ENCODE results near the gene LDHD. TPM values are rescaled to one million over a fixed set of nuclear protein-coding genes. Genes with fewer than 3 reads are reported as not detected.
"Not testable (repeated sequence)": the region's sequence is repeated elsewhere in the genome, so short reads cannot be mapped to it uniquely, and the experiment has no call there.

LDHD gene
- total and polyA plus RNA-seq, 2 experiments from 2014 or later: 12.7 to 21.9 TPM

DNA sequence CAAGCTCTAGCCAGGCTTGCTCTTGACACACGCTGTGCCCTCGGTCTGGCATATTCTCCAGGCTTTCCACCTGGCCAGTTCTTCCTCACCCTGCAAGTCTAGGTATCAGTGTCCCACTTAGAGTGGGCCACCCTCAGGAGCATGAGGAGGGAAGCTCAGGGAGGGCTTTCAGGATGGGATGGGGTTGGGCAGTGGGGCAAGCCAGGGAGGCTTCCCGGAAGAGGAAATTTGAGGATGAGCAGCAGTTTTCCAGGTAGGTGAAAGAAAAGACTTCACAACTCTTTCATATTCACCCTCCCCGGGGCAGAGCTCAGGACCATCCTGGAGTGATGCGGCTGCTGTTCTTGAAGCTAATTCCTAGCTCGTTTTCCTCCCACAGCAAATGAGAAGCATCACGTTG is 14.5 kb upstream of the LDHD start:
- WGBS (ENCODE audit: low lambda C conversion rate, missing lambda C conversion rate): 68% methylated on average over 7 of the region's 7 CpGs
- Histone ChIP-seq H3K9me2 (replicated peaks; ENCODE audit: insufficient read depth) (no peaks in the 10 kb centered on the region), H3K27ac (no peak overlapping the region), H3K4me2 (no peak overlapping the region), H3K27me3 (no peaks in the 10 kb centered on the region), H3K79me2 (no peaks in the 10 kb centered on the region), H2AFZ (no peak overlapping the region), H3K4me1 (ENCODE audit: insufficient read depth) (no peaks in the 10 kb centered on the region), H3K36me3 (replicated peaks; ENCODE audit: insufficient read depth, low read depth) (no peaks in the 10 kb centered on the region), H4K20me1 (ENCODE audit: insufficient read depth, poor library complexity, severe bottlenecking) (no peaks in the 10 kb centered on the region), H3K9me3 (ENCODE audit: low read depth) (no peaks in the 10 kb centered on the region), H3K4me3 (no peak overlapping the region)
- TF ChIP-seq CTCF (IDR thresholded peaks at IDR 0.05; ENCODE audit: poor library complexity) (no peak), EZH2phosphoT487 (IDR thresholded peaks at IDR 0.05; ENCODE audit: low read depth, severe bottlenecking, unreplicated experiment) (no peak), EZH2 (IDR thresholded peaks at IDR 0.05; ENCODE audit: borderline replicate concordance) (no peak)
- DNase-seq (ENCODE audit: low spot score): no peak

GRCh38 chr16:75130150-75130771 is 13.7 kb upstream of the LDHD start:
- no peaks in the 10 kb centered on the region for H3K79me2 ChIP-seq
- no peak overlapping the region for H3K4me2 ChIP-seq
- H3K4me3 ChIP-seq: no peak overlapping the region
- H3K9me2 ChIP-seq (replicated peaks; ENCODE audit: insufficient read depth): no peaks in the 10 kb centered on the region
- no peak for DNase-seq (ENCODE audit: low spot score)
- WGBS (ENCODE audit: low lambda C conversion rate, missing lambda C conversion rate): 86% methylated on average over 9 of the region's 9 CpGs
- no peak for TF ChIP-seq EZH2 (IDR thresholded peaks at IDR 0.05; ENCODE audit: borderline replicate concordance)
- no peak for TF ChIP-seq EZH2phosphoT487 (IDR thresholded peaks at IDR 0.05; ENCODE audit: low read depth, severe bottlenecking, unreplicated experiment)
- TF ChIP-seq CTCF (IDR thresholded peaks at IDR 0.05; ENCODE audit: poor library complexity): no peak
- no peaks in the 10 kb centered on the region for H3K27me3 ChIP-seq
- H4K20me1 ChIP-seq (ENCODE audit: insufficient read depth, poor library complexity, severe bottlenecking): no peaks in the 10 kb centered on the region
- H2AFZ ChIP-seq: no peak overlapping the region
- no peaks in the 10 kb centered on the region for H3K4me1 ChIP-seq (ENCODE audit: insufficient read depth)
- no peaks in the 10 kb centered on the region for H3K9me3 ChIP-seq (ENCODE audit: low read depth)
- no peak overlapping the region for H3K27ac ChIP-seq
- no peaks in the 10 kb centered on the region for H3K36me3 ChIP-seq (replicated peaks; ENCODE audit: insufficient read depth, low read depth)

DNA sequence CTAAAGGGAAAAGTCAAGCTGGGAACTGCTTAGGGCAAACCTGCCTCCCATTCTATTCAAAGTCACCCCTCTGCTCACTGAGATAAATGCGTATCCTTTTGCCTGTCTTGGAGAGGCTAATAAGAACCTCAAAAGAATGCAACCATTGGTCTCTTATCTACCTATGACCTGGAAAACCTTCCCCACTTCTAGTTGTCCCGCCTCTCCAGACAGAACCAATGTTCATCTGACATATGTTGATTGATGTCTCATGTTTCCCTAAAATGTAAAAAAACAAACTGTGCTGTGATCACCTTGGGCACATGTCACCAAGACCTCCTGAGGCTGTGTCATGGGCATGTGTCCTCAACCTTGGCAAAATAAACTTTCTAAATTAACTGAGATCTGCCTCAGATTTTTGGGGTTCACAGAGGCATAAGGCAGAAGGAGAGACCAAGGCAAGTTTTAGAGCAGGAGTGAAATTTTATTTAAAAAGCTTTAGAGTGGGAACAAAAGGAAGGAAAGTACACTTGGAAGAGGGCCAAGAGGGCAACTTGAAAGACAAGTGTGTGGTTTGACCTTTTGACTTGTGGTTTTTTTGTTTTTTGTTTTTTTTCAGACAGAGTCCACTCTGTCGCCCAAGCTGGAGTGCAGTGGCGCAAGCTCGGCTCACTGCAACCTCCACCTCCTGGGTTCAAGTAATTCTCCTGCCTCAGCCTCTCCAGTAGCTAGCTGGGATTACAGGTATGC is 13.0 kb upstream of the LDHD start:
- H3K79me2 ChIP-seq; H3K4me3 ChIP-seq; H4K20me1 ChIP-seq (ENCODE audit: insufficient read depth, poor library complexity, severe bottlenecking); DNase-seq (ENCODE audit: low spot score); H3K27me3 ChIP-seq; H3K36me3 ChIP-seq (replicated peaks; ENCODE audit: insufficient read depth, low read depth); H2AFZ ChIP-seq; H3K9me2 ChIP-seq (replicated peaks; ENCODE audit: insufficient read depth); H3K4me1 ChIP-seq (ENCODE audit: insufficient read depth); H3K9me3 ChIP-seq (ENCODE audit: low read depth); H3K4me2 ChIP-seq; H3K27ac ChIP-seq: not testable (repeated sequence)
- WGBS (ENCODE audit: low lambda C conversion rate, missing lambda C conversion rate): 71% methylated on average over 5 of the region's 5 CpGs

- 69% methylated on average over 4 of the region's 4 CpGs for WGBS (ENCODE audit: low lambda C conversion rate, missing lambda C conversion rate)
- DNase-seq (ENCODE audit: low spot score): no peak
- no peaks in the 10 kb centered on the region for H3K27me3 ChIP-seq
- no peaks in the 10 kb centered on the region for H3K36me3 ChIP-seq (replicated peaks; ENCODE audit: insufficient read depth, low read depth)
- H3K9me3 ChIP-seq (ENCODE audit: low read depth): no peaks in the 10 kb centered on the region
- TF ChIP-seq CTCF (IDR thresholded peaks at IDR 0.05; ENCODE audit: poor library complexity) (no peak), EZH2phosphoT487 (IDR thresholded peaks at IDR 0.05; ENCODE audit: low read depth, severe bottlenecking, unreplicated experiment) (no peak), EZH2 (IDR thresholded peaks at IDR 0.05; ENCODE audit: borderline replicate concordance) (no peak)
- no peak overlapping the region for H3K4me2 ChIP-seq
- no peak overlapping the region for H3K4me3 ChIP-seq
- no peaks in the 10 kb centered on the region for H4K20me1 ChIP-seq (ENCODE audit: insufficient read depth, poor library complexity, severe bottlenecking)
- H3K27ac ChIP-seq: no peak overlapping the region
- no peaks in the 10 kb centered on the region for H3K4me1 ChIP-seq (ENCODE audit: insufficient read depth)
- H3K79me2 ChIP-seq: peaks cover 2% of the 10 kb centered on the region
- H3K9me2 ChIP-seq (replicated peaks; ENCODE audit: insufficient read depth): no peaks in the 10 kb centered on the region
- no peak overlapping the region for H2AFZ ChIP-seq
These were observed 11.3 kb upstream of the LDHD start for GRCh38 chr16:75127713-75128415.

Measured in hepatocyte (in vitro differentiated cells).